H1 (cell line): ENCODE results near the gene CHMP4B. TPM values are rescaled to one million over a fixed set of nuclear protein-coding genes. Genes with fewer than 3 reads are reported as not detected.

ENCODE experiments used
- CTCF ChIA-PET: fragments of 300-600 bp; sonication (Branson Sonifier 250); formaldehyde crosslinking; loops from one replicate; lab custom pipeline; 2021; ENCODE audit not compliant: partially characterized antibody; lab: Charles Lee
- POLR2A ChIA-PET: fragments of 300-600 bp; sonication (Branson Sonifier 250); formaldehyde crosslinking; loops from one replicate; lab custom pipeline; 2021; ENCODE audit warnings: inconsistent platforms; ENCODE audit not compliant: partially characterized antibody; lab: Charles Lee
- DNase-seq, 2 experiments: peaks; one replicate each; pipeline versions ENCODE4 v3.0.0 to v3.0.0-alpha.2; 2010 to 2022; ENCODE audit warnings: low spot score in 2 of 2, low read depth in 1 of 2, mixed read lengths in 1 of 2
- FAIRE-seq: peaks from 2 replicates; lab custom pipeline; 2011; peaks lifted over from hg19 to GRCh38; lab: Jason Lieb, UNC
- H2AFZ ChIP-seq: 2 replicates; pipeline ENCODE4 v1.8.1; 2012; ENCODE audit warnings: low read length, inconsistent platforms
- H2AK5ac ChIP-seq: 2 replicates; pipeline ENCODE4 v1.6.1; 2013; ENCODE audit warnings: low read depth, low read length
- H2BK120ac ChIP-seq: replicated peaks from 2 replicates; pipeline ENCODE3; 2013; ENCODE audit warnings: low read depth, low read length, inconsistent platforms
- H2BK12ac ChIP-seq: 2 replicates; pipeline ENCODE4 v1.6.1; 2013; ENCODE audit warnings: low read depth, low read length
- H2BK15ac ChIP-seq: 2 replicates; pipeline ENCODE4 v1.6.1; 2013; ENCODE audit warnings: low read length
- H2BK20ac ChIP-seq: 2 replicates; pipeline ENCODE4 v1.6.1; 2013; ENCODE audit warnings: low read length
- H2BK5ac ChIP-seq: 2 replicates; pipeline ENCODE4 v1.6.1; 2013; ENCODE audit warnings: low read depth, low read length
- H3K14ac ChIP-seq: 2 replicates; pipeline ENCODE4 v1.6.1; 2013; ENCODE audit warnings: inconsistent platforms; ENCODE audit not compliant: insufficient read length
- H3K18ac ChIP-seq: 2 replicates; pipeline ENCODE4 v1.6.1; 2013; ENCODE audit warnings: low read length; ENCODE audit errors: extremely low read depth
- H3K23ac ChIP-seq: 2 replicates; pipeline ENCODE4 v1.6.1; 2013; ENCODE audit warnings: inconsistent platforms; ENCODE audit not compliant: insufficient read length
- H3K23me2 ChIP-seq: 2 replicates; pipeline ENCODE4 v1.6.1; 2013; ENCODE audit warnings: low read depth, low read length
- H3K27ac ChIP-seq: 2 replicates; pipeline ENCODE4 v1.6.1; 2011; ENCODE audit warnings: low read depth, low read length, inconsistent platforms
- H3K27me3 ChIP-seq, 4 experiments: replicated peaks in 1 of 4; 1 replicate in 1 of 4; 2 replicates in 3 of 4; pipeline versions ENCODE4 v1.6.1 to v1.8.1; 2011 to 2013; ENCODE audit warnings: low read length in 3 of 4, mild to moderate bottlenecking in 3 of 4, inconsistent platforms in 2 of 4, mixed read lengths in 2 of 4, moderate library complexity in 1 of 4; ENCODE audit not compliant: control insufficient read depth in 3 of 4, insufficient read depth in 3 of 4; ENCODE audit errors: extremely low read depth in 1 of 4
- H3K36me3 ChIP-seq, 4 experiments: 2 replicates each; pipeline versions ENCODE4 v1.6.1 to v1.8.1; 2011 to 2013; ENCODE audit warnings: mild to moderate bottlenecking in 4 of 4, low read length in 3 of 4, moderate library complexity in 2 of 4, control low read depth in 1 of 4, inconsistent platforms in 1 of 4; ENCODE audit not compliant: insufficient read depth in 4 of 4, control insufficient read depth in 2 of 4
- H3K4ac ChIP-seq: replicated peaks from 2 replicates; pipeline ENCODE3; 2013; ENCODE audit warnings: low read length, low read depth, mixed read lengths, inconsistent platforms; ENCODE audit not compliant: insufficient read length
- H3K4me1 ChIP-seq, 4 experiments: replicated peaks in 1 of 4; 1 replicate in 1 of 4; 2 replicates in 3 of 4; pipeline versions ENCODE4 v1.6.1 to v1.8.1; 2011 to 2013; ENCODE audit warnings: low read length in 3 of 4, inconsistent platforms in 2 of 4, mixed read lengths in 1 of 4; ENCODE audit not compliant: insufficient read depth in 4 of 4, control insufficient read depth in 3 of 4
- H3K4me2 ChIP-seq, 2 experiments: 2 replicates each; pipeline versions ENCODE4 v1.6.1 to v1.8.1; 2011 to 2013; ENCODE audit warnings: low read depth in 2 of 2, low read length in 2 of 2, control low read depth in 1 of 2, inconsistent platforms in 1 of 2, mild to moderate bottlenecking in 1 of 2; ENCODE audit not compliant: insufficient read depth in 1 of 2
- H3K4me3 ChIP-seq, 4 experiments: fragments of 200-600, 300-600 bp in 1 of 4; sonication (generic), shearing (Covaris generic), sonication (Bioruptor Twin) in 1 of 4; 2 replicates each; pipeline versions ENCODE4 v1.5.1 to v1.8.1; 2011 to 2016; ENCODE audit warnings: low read length in 4 of 4, low read depth in 3 of 4, control low read depth in 2 of 4, inconsistent platforms in 2 of 4, mild to moderate bottlenecking in 2 of 4, mixed read lengths in 1 of 4, moderate library complexity in 1 of 4; ENCODE audit not compliant: insufficient read depth in 2 of 4; ENCODE audit errors: extremely low read depth in 1 of 4
- H3K56ac ChIP-seq: replicated peaks from 2 replicates; pipeline ENCODE3; 2013; ENCODE audit warnings: low read depth, mild to moderate bottlenecking, mixed read lengths, low read length, inconsistent platforms; ENCODE audit not compliant: insufficient read length
- H3K79me1 ChIP-seq: 2 replicates; pipeline ENCODE4 v1.6.1; 2013; ENCODE audit warnings: low read depth, low read length, control low read depth
- H3K79me2 ChIP-seq, 2 experiments: 2 replicates each; pipeline versions ENCODE4 v1.6.1 to v1.8.1; 2012 to 2013; ENCODE audit warnings: low read length in 2 of 2, mild to moderate bottlenecking in 2 of 2, inconsistent platforms in 1 of 2; ENCODE audit not compliant: insufficient read depth in 2 of 2, control insufficient read depth in 1 of 2
- H3K9ac ChIP-seq, 4 experiments: replicated peaks in 1 of 4; 1 replicate in 1 of 4; 2 replicates in 3 of 4; pipeline versions ENCODE4 v1.6.1 to v1.8.1; 2011 to 2013; ENCODE audit warnings: low read depth in 3 of 4, low read length in 3 of 4, control low read depth in 2 of 4, mild to moderate bottlenecking in 2 of 4, moderate library complexity in 2 of 4, inconsistent platforms in 1 of 4; ENCODE audit errors: extremely low read depth in 1 of 4
- H3K9me3 ChIP-seq, 2 experiments: 2 replicates each; pipeline versions ENCODE4 v1.6.1 to v1.8.1; 2012 to 2013; ENCODE audit warnings: mild to moderate bottlenecking in 2 of 2, moderate library complexity in 2 of 2, control low read depth in 1 of 2, inconsistent platforms in 1 of 2, low read depth in 1 of 2, low read length in 1 of 2, mixed read lengths in 1 of 2; ENCODE audit not compliant: insufficient read depth in 2 of 2
- H4K20me1 ChIP-seq, 2 experiments: replicated peaks in 1 of 2; 2 replicates each; pipeline versions ENCODE3 to v1.8.1; 2011 to 2013; ENCODE audit warnings: inconsistent platforms in 2 of 2, low read length in 2 of 2, mild to moderate bottlenecking in 1 of 2; ENCODE audit not compliant: insufficient read depth in 2 of 2, control insufficient read depth in 1 of 2
- H4K5ac ChIP-seq: 2 replicates; pipeline ENCODE4 v1.6.1; 2013; ENCODE audit warnings: low read length, low read depth, mixed read lengths, inconsistent platforms; ENCODE audit not compliant: insufficient read length
- H4K8ac ChIP-seq: 2 replicates; pipeline ENCODE4 v1.8.0; 2013; ENCODE audit warnings: mild to moderate bottlenecking, moderate library complexity, low read length, inconsistent platforms; ENCODE audit not compliant: insufficient read depth; ENCODE audit errors: extremely low read depth
- H4K91ac ChIP-seq: replicated peaks from 2 replicates; pipeline ENCODE3; 2013; ENCODE audit warnings: low read length, mixed read lengths, inconsistent platforms; ENCODE audit not compliant: insufficient read length
- SP4 ChIP-seq: IDR thresholded peaks from 2 replicates; pipeline ENCODE4 v1.6.1; 2012; ENCODE audit warnings: low read length, inconsistent platforms
- SUZ12 ChIP-seq: fragments of 200-600 bp; sonication (generic); IDR thresholded peaks from 2 replicates; pipeline ENCODE4 v1.6.1; 2012; ENCODE audit warnings: mild to moderate bottlenecking, inconsistent platforms, low read length, moderate library complexity, mixed read lengths
- WGBS, 2 experiments: shearing (Covaris generic) in 1 of 2; methylation state at CpG; one replicate each; pipeline versions ENCODE4 v1.1.6 to v1.1.7; 2013 to 2015; ENCODE audit warnings: low lambda C conversion rate in 2 of 2, mixed read lengths in 2 of 2, inconsistent platforms in 1 of 2, low coverage in 1 of 2, missing lambda C conversion rate in 1 of 2; ENCODE audit not compliant: insufficient replicate concordance in 2 of 2, insufficient coverage in 1 of 2, insufficient read length in 1 of 2; ENCODE audit errors: extremely low coverage in 1 of 2, missing lambda C conversion rate in 1 of 2; 5-methylcytosine and 5-hydroxymethylcytosine counted together
- polyA plus RNA-seq, 7 experiments: library from polyadenylated mRNA; depleted of rRNA in 3 of 7; stranded (reverse) in 5 of 7; unstranded in 2 of 7; fragments of >200 nt in 5 of 7; fragments of 200-250 nt in 2 of 7; gene quantifications; 1 replicate in 5 of 7; 2 replicates in 1 of 7; 4 replicates in 1 of 7; pipeline versions ENCODE4 v1.2.1 to v1.2.3, GENCODE V29; 2011 to 2013; ENCODE audit warnings: missing spikeins in 2 of 7, mixed read lengths in 2 of 7
- total RNA-seq: library from RNA; stranded (reverse); fragmentation: NEBNext Ultra II Directional; extraction: Animal tissue kit (Norgen Biotek cat#: 25700); gene quantifications from 2 replicates; pipeline ENCODE4 v1.2.1, GENCODE V29; 2021

CHMP4B gene
- total and polyA plus RNA-seq, 2 of the 8 experiments (the other 6 are each of a cell fraction or from before 2014, with no cell fraction given): 38.6 to 66.3 TPM

DNA sequence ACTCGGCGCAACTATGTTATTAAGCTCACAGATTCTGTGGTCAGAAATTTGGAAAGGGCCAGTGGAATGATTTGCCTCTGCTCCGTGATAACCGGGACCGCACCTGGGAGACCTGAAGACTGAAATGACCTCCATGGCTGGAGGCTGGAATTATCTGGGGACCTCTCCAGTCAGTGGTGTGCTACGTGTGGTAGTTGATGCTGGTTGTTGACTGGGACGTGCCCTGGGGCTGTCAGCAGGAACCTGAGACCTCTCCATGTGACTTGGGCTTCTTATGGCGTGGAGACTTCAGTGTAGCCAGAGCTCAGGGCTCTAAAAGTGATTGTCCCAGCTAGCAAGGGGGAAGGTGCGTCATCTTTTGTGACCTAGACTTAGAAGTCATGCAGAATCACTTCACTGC is 50.3 kb downstream of the CHMP4B start:
- Histone ChIP-seq H3K56ac (no peak overlapping the region), H4K5ac (no peak overlapping the region), H3K23ac (no peak overlapping the region), H3K9ac (no peak overlapping the region), H2BK5ac (no peak overlapping the region; the same call in 1 of the 2 replicates), H3K4me1 (peaks cover 0 to 5% (median 4%) of the 10 kb centered on the region in 4 experiments; a peak in 4 of 7 replicates), H3K27ac (no peak overlapping the region), H2BK15ac (no peak overlapping the region), H3K27me3 (no peaks in the 10 kb centered on the region), H2BK12ac (no peak overlapping the region), H3K4me3 (no peak overlapping the region), H4K8ac (no peak overlapping the region), H3K79me2 (no peaks in the 10 kb centered on the region), H3K4ac (no peak overlapping the region), H2BK120ac (no peak overlapping the region), H3K23me2 (no peaks in the 10 kb centered on the region), H3K9me3 (no peaks in the 10 kb centered on the region), H3K79me1 (no peaks in the 10 kb centered on the region), H2AK5ac (no peak overlapping the region), H3K4me2 (no peak overlapping the region), H4K20me1 (no peaks in the 10 kb centered on the region), H3K14ac (no peak overlapping the region), H2BK20ac (no peak overlapping the region), H3K36me3 (0 out of 8 replicates have a peak, but pooled peaks cover 0 to 3% (median 0%) of the 10 kb centered on the region in 4 experiments), H4K91ac (no peak overlapping the region), H2AFZ (no peak overlapping the region), H3K18ac (no peak overlapping the region)
- DNase-seq (no peak), FAIRE-seq (no peak)
- CTCF ChIA-PET: interaction anchor here (0.7 to 7.3 kb wide), 23 partner anchors 10 to 264 kb away, joined by 3 to 51 read pairs (median 4); partner anchors contain the start of gene ACTL10
- POLR2A ChIA-PET: no interaction called here
- TF ChIP-seq SP4: no peak
- TF ChIP-seq SUZ12: no peak
- WGBS, 2 experiments: 94% methylated on average over 9 of the region's 9 CpGs; no CpG with 5 or more reads in 1 of the 2 experiments
